NCI-H1436 treated with DMSO at 0.1 percent for 48 hours (cell line): ENCODE measurements around the gene DUSP9.

Experiments used
- DNase-seq: peaks from one replicate; lab custom pipeline; 2025; lab: John Stamatoyannopoulos, UW

Gene DUSP9

GRCh38 chrX:153635788-153636668 is 11.0 kb upstream of the DUSP9 start:
- DNase-seq: no peak

- DNase-seq: no peak
Observed at GRCh38 chrX:153636716-153637115, 10.3 kb upstream of the DUSP9 start.

- no peak for DNase-seq
Observed at GRCh38 chrX:153637121-153638040, 9.6 kb upstream of the DUSP9 start.

GRCh38 chrX:153638041-153638371 is 9.0 kb upstream of the DUSP9 start:
- DNase-seq: no peak

- no peak for DNase-seq
Observed at GRCh38 chrX:153638436-153639176, 8.4 kb upstream of the DUSP9 start.

GRCh38 chrX:153639177-153640044 is 7.6 kb upstream of the DUSP9 start:
- DNase-seq: no peak

GRCh38 chrX:153640045-153640686 is 6.8 kb upstream of the DUSP9 start:
- DNase-seq: no peak

GRCh38 chrX:153640736-153641575 is 6.0 kb upstream of the DUSP9 start:
- DNase-seq: no peak

- DNase-seq: no peak
Observed at GRCh38 chrX:153641627-153642026, 5.4 kb upstream of the DUSP9 start.

GRCh38 chrX:153642051-153642654 is 4.8 kb upstream of the DUSP9 start:
- no peak for DNase-seq

- DNase-seq: no peak
Observed at GRCh38 chrX:153642655-153643430, 4.2 kb upstream of the DUSP9 start.

GRCh38 chrX:153643431-153644351 is 3.3 kb upstream of the DUSP9 start:
- DNase-seq: no peak

- no peak for DNase-seq
Observed at GRCh38 chrX:153644356-153645125, 2.5 kb upstream of the DUSP9 start.

- DNase-seq: no peak
Observed at GRCh38 chrX:153645151-153645550, 1.9 kb upstream of the DUSP9 start.

GRCh38 chrX:153645921-153646488 is 998 bp upstream of the DUSP9 start:
- no peak for DNase-seq
